Thyroid gland (tissue), 4 donors: ENCODE data around the gene SYNJ2.

ENCODE experiments used
- POLR2A ChIP-seq, 2 donors: fragments of 450-650 bp; IDR thresholded peaks; one replicate each; pipeline ENCODE4 v1.6.1; 2017; ENCODE audit warnings: antibody characterized with exemption in 2 of 2, mild to moderate bottlenecking in 2 of 2, moderate library complexity in 1 of 2
- TF ChIP-seq, protein P1 (sequence below), 6 experiments: fragments of 200-600 bp in 3 of 6; fragments of 450-650 bp in 3 of 6; sonication (generic) in 3 of 6; IDR thresholded peaks; one replicate each; pipeline ENCODE4 v1.5.1; 2016 to 2019; ENCODE audit warnings: antibody characterized with exemption in 6 of 6, mild to moderate bottlenecking in 2 of 6, inconsistent platforms in 1 of 6, moderate library complexity in 1 of 6

DNA sequence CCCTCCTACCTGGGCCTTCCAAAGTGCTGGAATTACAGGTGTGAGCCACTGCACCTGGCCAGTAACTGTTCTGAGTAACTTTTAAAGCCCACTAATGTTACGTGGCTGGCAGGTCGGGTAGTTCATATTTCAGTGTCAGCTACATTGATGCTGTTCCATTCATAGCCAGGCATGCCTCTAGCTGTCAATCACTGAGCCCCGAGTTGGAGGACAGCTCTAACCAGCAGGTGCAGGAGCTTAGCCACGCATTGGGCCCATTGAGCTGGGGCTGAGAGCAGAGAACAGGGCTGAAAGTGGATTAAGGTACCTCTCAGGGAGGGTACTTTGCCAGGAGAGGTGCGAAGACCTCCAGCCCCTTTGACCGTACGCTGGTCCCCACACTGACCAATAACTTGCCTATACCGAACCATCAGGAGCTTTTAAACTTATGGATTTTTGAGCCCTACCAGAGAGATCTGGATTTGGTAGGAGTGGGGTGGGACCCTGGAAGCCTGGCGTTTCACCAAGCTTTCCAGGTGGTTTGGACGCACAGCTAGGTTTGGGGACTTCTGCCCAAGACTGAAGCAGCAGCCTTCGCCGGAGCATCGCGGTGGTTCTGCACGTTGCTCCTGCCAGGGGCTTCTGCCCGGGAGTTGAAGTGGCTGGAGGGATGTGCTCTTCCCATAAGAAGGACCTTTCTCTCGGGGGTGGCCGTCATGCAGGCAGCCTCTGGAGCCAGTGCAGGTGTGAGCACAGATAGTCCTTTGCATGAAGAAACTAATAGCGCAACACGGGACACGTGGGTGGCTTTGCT lies 103.8 kb downstream of the SYNJ2 start:
- TF ChIP-seq, protein P1, sequence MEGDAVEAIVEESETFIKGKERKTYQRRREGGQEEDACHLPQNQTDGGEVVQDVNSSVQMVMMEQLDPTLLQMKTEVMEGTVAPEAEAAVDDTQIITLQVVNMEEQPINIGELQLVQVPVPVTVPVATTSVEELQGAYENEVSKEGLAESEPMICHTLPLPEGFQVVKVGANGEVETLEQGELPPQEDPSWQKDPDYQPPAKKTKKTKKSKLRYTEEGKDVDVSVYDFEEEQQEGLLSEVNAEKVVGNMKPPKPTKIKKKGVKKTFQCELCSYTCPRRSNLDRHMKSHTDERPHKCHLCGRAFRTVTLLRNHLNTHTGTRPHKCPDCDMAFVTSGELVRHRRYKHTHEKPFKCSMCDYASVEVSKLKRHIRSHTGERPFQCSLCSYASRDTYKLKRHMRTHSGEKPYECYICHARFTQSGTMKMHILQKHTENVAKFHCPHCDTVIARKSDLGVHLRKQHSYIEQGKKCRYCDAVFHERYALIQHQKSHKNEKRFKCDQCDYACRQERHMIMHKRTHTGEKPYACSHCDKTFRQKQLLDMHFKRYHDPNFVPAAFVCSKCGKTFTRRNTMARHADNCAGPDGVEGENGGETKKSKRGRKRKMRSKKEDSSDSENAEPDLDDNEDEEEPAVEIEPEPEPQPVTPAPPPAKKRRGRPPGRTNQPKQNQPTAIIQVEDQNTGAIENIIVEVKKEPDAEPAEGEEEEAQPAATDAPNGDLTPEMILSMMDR (IDR thresholded peaks at IDR 0.05): no peak
- TF ChIP-seq POLR2A (IDR thresholded peaks at IDR 0.05): no peak
